Astrocyte (in vitro differentiated cells and primary cell): ENCODE data around the gene NCOA3.

ENCODE experiments used
- EZH2 ChIP-seq: IDR thresholded peaks from 2 replicates; pipeline ENCODE4 v1.6.1; 2012; ENCODE audit warnings: mild to moderate bottlenecking, low read length, inconsistent platforms; ENCODE audit not compliant: insufficient read depth
- TF ChIP-seq, protein P1 (sequence below): IDR thresholded peaks from 2 replicates; pipeline ENCODE4 v1.5.1; 2011; ENCODE audit warnings: low read depth, mild to moderate bottlenecking, inconsistent platforms, low read length, moderate library complexity; ENCODE audit not compliant: insufficient read depth

DNA sequence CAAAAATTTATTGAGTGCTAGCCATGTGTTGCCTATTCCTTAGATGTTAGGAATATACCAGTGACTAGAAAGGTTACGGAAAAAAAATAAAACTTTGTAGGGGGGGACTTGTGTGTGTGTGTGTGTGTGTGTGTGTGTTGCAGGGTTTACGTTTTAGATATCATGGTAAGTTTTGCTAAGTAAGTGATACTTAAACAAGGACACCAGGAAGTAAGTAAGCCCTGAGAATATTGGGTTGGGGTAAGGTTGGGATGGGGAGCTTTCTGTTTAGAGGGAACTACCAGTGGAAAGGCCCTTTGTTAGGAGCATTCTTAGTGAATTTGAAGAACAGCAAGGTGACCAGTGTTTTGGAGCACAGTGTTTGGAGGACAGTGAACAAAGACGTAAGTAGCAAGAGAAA lies 30.3 kb downstream of the NCOA3 start:
- TF ChIP-seq, protein P1, sequence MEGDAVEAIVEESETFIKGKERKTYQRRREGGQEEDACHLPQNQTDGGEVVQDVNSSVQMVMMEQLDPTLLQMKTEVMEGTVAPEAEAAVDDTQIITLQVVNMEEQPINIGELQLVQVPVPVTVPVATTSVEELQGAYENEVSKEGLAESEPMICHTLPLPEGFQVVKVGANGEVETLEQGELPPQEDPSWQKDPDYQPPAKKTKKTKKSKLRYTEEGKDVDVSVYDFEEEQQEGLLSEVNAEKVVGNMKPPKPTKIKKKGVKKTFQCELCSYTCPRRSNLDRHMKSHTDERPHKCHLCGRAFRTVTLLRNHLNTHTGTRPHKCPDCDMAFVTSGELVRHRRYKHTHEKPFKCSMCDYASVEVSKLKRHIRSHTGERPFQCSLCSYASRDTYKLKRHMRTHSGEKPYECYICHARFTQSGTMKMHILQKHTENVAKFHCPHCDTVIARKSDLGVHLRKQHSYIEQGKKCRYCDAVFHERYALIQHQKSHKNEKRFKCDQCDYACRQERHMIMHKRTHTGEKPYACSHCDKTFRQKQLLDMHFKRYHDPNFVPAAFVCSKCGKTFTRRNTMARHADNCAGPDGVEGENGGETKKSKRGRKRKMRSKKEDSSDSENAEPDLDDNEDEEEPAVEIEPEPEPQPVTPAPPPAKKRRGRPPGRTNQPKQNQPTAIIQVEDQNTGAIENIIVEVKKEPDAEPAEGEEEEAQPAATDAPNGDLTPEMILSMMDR = no peak
- no peak for TF ChIP-seq EZH2
